HG02610 (cell line): ENCODE measurements around the gene GLOD4.

Experiments used
- ATAC-seq: cut with Tn5 transposase; IDR thresholded peaks from one replicate; pipeline ENCODE4 v1.9.1; 2021; ENCODE audit warnings: mild to moderate bottlenecking, moderate library complexity; ENCODE audit not compliant: unreplicated experiment

The GLOD4 gene

DNA sequence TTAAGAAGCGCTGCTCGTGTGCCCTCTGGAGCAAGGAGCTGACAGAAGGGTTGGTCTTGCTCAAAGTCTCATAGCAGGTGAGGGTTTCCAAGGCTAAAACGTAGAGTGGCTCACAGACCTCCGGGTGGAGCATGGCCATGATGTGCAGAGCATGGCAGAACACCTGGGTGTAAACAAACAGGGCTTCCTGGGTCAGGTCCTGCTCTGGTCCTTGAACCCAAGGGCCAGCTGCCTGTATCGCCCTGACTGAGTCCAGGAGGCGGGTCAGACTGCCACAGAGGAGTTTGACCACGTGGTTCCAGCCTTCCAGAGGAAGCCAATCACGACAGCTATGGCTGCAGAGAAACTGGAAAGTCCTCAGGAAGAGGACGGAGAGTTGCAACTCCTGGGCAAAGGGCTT, 37.1 kb downstream of the GLOD4 start:
- ATAC-seq, result no peak

DNA sequence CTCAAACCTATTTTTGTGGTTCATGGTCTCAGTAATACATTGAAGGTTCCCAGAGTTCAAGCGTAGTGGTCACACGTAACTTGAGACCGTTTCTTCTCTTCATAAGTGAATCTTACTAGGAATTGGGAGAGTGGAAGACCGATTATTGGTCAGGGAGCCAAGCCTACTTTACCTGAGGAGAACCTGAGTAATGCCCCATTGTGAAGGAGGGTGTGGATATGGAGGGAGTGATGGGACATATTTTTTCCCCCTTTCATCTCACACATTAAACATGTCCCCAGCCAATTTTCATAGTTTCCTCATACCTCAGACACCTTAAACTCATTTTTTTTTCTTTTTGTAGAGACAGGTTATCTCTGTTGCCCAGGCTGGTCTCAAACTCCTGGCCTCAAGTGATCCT, 38.9 kb downstream of the GLOD4 start:
- ATAC-seq, result no peak

DNA sequence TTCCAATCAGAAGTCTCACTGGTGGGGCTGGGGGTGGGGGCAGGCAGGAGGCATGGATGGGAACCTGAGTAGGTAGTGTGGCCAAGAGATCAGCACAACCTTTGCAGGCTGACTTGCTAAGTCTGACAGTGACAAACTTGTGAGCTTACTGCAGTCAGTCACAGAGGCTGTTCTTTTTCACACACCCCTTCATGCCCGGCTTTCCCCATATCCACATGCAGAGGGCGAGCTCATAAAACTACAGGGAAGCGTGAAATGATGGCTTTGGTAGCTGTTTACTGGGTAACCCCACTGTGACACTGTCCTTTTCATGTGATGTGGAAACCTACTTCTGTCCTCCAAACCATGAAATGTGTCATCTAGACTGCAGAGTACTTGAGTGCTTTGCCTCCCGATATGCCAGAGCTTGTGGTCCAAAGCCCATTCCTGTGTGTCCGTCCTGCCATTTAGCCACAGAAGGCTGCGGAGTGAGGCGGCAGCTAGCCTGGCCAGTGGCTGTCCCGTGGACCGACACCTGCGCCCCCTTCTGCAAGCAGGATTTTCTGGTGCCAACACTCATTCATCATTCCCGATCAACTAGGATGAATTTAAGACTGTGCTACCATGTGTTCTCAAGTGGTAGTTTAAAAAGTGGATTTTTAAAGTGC, 39.8 kb downstream of the GLOD4 start:
- ATAC-seq, result no peak

DNA sequence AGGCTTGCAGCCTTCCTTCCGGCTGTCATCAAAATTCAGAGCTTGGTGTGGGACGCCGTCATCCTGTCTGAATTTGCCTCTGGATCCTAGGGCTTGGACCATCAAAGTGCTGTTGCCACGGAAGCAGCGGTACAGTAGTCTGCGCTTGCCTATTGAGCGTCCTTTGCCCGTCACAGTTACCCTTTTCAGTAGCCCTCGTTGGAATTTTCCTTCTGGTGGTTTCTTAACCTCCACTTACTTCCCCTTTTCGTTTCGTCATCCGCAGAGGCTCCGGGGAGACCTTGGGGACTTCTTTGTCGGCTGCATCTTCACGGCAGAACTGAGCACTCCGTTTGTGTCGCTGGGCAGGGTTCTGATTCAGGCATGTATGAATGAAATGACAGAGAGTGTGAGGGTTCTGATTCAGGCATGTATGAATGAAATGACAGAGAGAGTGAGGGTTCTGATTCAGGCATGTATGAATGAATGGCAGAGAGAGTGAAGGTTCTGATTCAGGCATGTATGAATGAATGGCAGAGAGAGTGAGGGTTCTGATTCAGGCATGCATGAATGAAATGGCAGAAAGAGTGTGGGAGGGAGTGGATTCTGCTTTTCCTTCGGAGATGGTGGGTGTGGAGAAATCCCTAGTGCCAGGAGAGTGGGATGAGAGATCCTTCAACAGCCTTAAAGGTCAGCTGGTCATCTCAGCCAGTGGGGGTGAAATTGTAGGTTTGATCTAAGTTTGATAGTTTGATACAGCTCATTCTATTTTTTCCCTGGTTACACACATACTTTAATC, 41.7 kb downstream of the GLOD4 start:
- peak; percentile 82 for ATAC-seq

DNA sequence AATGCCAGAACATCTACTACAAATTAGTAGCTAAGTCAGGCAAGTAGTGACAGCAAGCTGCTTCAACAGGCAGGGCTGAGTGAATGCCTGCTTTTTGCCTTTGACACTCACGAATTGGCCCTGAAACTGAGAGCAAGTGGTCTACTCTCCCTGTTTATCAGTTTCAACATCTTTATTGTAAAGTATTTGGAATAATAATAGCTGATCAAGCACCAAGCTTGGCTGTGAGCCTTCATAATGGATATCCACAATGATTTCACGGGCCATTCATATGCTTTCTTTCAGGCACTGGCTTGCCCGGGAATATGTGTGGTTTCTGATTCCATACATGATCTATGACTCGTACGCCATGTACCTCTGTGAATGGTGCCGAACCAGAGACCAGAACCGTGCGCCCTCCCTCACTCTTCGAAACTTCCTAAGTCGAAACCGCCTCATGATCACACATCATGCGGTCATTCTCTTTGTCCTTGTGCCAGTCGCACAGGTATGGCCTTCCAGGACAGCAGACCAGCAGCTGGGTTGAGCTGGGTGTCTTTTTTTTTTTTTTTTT, 44.4 kb downstream of the GLOD4 start:
- ATAC-seq, result no peak

DNA sequence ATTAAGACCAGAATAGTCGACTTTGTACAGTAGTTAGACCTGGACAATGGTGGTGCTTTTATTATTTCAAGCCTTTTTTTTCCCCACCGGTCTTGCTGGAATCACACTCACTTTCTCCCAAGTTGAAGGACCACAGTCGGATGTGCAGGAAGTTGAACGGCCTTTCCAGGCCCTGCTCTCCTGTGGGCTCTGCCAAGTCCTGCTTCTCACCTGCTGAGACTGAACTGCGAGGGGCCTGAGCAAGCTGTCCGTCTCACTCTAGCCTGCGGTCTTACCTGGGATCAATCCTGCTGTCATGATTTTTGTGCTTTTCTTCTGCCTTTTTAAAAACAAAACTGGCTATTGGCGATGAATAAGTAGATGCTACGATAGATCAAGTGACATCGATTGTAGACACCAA, 48.3 kb downstream of the GLOD4 start:
- ATAC-seq, result no peak

DNA sequence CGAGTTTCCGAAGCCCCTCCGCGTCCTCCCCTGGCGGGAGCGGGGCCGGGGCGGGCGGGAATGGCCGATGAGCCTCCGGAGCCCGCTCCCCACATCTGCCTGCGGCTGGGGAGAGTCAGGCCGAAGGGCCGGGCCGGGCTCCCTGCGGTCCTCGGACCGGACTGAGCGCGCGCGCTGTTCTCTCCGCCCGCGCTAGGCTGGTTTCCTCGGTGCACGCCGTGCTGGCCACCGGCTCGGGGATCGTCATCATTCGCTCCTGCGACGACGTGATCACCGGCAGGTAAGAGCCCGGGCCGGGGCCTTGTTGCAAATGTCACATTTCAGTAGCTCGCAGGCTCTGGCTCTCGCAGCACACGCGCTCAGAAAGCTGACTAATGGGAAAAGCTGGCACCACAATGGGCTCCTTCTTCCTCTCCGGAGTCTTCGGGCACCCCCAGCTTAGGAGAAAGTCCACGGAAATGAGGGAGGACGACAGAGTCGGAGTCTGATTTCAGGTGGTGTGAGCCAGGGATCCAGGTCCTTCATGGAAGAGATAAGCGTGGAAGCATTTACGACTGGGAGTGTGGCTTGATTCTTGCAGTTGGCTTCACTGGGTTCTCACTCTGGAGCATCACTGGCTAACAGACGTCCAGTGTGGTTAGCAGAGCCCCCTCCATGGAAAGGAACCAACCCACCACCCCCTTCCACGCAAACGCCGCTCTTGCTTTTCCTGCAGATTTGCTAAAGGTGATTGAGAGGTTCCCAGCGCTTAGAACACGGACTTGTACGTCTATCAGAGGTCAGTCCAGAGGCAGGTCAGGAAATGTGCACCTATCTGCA, 49.0 kb downstream of the GLOD4 start:
- peak; percentile 15 for ATAC-seq

DNA sequence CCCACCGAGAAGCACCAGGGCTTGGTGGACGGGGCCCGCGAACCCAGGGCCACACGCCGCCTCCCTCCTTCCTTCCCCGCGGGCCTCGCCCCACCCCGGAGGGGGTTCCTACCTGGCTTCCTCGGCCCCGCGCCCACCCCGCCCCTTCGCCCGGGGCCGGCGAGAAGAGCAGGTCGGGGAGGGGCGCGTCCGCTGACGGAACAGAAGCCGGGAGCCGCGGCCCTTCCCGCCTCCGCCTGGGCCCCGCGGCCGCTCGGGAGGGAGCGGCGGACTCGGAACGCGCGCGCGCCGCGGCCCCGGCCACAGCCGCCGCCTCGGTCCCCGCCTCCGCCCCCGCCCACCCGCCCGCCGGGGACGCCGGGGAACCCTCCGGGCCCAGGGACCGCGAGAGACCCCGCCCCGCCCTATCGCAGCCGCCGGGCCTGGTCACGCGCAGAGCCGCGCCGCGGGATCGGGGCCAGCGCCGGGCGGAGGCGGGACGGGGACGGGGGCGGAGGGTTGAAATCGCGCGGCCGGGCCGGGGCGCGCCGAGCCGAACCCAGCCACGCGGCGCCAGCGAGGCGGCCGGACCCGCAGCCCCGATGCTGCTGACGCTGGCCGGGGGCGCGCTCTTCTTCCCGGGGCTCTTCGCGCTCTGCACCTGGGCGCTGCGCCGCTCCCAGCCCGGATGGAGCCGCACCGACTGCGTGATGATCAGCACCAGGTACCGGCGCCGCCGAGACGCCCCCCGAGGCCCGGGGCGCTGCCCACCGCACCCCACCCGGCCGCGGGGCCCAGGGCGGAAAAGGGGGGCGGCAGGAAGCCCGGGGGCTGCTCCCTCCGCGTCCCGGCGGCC, 49.8 kb downstream of the GLOD4 start, which contains the start of gene TLCD3A:
TLCD3A (plus strand) TSS at position 530 of the 835 bp plus-strand sequence; CDS start at position 582, 52 bp downstream.
- ATAC-seq, result peak; percentile 42

DNA sequence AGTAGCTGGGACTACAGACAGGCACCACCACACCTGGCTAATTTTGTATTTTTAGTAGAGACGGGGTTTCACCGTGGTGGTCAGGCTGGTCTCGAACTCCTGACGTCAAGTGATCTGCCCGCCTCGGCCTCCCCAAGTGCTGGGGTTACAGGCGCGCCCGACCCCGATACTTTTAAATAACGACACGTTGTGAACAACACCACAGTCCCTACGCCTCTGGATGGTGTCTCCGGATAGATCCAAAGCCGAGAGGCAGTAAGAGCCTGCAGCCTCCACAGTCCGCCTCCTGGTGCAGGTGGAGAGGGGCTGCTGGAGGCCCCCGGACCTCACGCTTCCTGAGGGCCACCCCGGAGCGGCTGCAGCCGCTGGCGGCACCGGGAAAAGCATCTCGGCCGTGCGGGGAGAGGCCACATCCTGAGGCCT, 50.4 kb downstream of the GLOD4 start:
- no peak for ATAC-seq

DNA sequence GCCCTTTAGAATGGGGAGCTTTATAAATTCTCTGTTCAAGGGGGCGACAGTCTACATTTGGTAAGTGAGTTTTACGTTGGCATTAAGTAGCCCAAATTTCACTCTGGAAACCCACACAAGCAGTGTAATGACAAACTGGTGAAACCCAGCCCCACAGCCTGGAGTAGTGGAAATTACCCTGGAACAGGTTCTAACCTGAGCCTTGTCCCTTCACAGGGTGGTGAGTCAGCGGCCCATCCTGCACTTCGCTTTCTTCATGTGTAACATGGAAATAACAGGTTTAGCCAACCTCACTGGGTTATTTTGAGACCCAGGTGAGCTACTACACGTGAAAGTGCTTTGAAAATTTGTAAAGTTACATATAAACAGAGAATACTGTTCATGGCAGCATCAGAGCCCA, 53.2 kb downstream of the GLOD4 start:
- no peak for ATAC-seq

DNA sequence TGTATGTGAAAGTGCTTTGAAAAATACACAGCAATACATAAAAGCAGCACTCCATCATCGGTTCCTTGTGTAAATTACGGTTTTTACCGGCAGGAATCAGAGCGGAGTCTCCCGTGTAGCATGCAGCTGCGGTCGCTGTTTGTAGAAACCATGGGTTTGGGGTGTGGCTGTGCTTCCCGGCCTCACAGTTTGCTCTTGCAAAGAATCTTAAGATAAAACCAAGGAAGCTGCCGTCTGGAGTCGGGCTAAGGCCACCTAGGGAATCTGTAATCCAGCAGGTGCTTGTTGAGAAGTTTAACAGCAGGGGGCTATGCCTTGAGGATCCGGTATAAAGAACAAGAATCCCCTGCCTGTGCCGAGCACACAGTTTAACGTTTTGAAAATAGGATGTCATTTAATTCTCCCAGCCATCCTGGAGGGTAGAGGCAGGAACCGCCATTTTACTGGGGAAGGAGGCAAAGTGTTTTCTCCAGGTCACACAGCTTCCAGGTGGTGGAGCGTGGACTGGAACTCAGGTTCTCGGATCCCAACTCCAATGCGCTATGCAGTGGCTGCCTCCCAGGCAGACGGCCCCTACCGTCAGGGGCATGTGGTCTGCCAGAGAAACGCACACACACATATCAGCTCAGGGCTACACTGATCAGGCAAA, 55.7 kb downstream of the GLOD4 start:
- no peak for ATAC-seq

DNA sequence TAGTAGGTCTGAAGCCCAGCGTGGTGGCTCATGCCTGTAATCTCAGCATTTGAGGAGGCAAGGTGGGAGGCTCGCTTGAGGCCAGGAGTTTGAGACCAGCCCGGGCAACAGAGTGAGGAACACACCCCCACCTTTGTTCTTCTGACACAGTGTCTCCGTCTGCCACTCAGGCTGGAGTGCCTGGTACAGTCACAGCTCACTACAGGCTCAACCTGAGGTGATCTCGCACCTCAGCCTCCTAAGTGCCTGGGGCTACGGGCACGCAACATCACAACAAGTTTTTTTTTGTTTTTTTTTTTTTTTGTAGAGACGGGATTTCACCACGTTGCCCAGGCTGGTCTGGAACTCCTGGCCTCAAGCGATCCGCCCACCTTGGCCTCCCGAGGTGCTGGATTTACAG, 56.3 kb downstream of the GLOD4 start:
- ATAC-seq, result no peak

DNA sequence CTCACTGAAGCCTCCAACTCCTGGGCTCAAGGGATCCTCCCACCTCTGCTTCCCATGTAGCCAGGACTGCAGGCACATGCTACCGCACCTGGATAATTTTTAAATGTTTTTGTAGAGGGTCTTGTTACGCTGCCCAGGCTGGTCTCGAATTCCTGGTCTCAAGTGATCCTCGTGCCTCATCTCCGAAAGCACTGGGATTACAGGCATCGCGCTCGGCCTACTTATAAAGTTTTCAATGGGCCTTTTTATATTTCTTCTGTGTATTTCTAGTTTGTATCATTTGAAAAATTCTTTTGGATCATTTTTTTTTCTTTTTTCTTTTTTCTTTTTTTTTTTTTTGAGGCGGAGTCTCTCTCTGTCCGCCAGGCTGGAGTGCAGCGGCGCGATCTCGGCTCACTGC, 57.0 kb downstream of the GLOD4 start:
- ATAC-seq, result no peak

DNA sequence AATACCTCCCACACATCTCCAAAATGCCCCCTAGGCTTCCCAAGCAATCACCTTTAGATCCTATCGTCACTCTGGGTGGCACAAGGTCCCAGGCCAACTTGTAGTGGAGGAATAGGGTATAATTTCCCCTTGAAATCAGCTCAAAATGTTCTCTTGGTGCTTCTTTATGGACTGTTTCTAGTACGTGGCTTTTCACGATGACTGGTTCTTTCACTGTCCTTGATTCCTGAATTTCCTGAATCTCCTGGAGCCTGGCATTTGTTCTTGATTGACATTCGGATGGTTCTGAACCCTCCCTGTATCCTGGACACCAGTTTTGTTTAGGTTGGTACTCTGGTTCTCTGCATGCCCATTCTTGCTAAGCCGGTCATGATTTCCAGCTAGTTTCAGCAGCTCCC, 60.5 kb downstream of the GLOD4 start:
- ATAC-seq, result no peak

DNA sequence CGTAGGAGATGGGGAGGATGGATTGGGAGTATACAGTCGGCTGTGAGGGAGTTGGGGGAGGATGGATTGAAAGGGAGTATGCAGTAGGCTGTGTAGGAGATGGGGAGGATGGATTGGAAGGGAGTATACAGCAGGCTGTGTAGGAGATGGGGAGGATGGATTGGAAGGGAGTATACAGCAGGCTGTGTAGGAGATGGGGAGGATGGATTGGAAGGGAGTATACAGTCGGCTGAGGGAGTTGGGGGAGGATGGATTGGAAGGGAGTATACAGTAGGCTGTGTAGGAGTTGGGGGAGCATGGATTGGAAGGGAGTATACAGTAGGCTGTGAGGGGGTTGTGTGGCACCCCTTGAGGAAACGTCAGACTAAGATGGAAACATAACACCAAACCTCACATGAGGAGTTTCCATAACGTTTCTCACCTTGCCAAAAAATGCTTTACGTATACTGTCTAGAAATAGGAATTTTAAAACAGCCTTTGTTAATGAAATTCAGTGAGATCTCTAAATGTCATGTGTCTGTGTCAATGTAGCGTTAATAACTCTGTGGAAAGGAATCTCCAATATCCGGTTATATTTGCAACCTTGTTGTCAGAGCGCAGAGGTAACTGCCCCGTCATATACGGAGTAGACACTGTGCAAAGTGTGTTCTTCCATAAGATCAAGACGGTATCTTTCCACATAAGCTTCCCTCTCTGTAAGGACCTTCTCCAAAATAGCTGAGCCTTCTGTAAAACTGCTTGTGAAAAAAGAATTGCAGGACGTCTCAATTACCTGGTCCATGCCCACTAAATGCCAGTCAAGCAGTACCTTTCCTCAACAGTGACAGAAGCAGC, 61.2 kb downstream of the GLOD4 start:
- no peak for ATAC-seq

DNA sequence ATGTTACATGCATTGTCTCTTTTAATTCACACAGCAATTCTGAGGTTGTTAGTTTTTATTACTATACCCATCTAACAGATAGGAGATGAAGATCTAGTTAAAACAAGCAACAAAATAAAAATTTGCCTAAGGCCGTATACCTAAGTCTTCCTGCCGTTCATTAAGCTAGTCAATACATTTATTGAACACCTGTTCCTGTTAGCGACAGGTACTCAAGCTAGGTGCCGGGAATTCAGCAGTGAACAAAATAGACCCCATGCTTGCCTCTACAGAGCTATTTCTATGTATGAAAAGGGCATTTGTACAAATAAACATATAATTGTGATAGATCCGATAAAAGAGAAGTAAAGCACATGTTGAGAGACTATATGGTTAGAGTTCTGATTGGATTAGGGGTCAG, 64.0 kb downstream of the GLOD4 start:
- no peak for ATAC-seq
